Islet of Langerhans (tissue), 1 donor: ENCODE results near the gene SHTN1.

Source experiments
- FAIRE-seq: peaks from one replicate; lab custom pipeline; 2011; peaks lifted over from hg19 to GRCh38; lab: Jason Lieb, UNC

Gene SHTN1

DNA sequence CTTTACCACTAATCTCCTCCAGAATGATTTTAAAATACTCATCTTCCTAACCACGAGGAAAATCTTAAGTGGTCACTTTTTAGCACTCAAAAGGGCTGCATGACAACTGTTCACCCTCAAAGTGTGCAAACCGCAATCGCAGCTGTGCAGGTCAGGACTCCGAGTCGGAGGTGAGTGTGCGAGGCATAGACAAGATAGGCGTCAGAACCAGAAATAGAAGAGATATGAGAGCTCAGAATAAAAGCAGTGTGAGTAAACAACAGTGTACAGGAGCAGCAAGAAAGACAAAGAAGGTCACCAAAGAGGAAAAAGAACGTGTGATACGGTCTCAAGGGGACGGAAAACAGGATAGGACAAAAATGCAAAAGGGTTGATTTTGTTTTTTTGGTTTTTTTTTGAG, 173.2 kb downstream of the SHTN1 start:
- no peak for FAIRE-seq
